ENCODE measurements around the gene TCF7L2. TPM values are rescaled to one million over a fixed set of nuclear protein-coding genes. Genes with fewer than 3 reads are reported as not detected.

The TCF7L2 gene
- total RNA-seq, 1 experiment from 2014 or later = 45.2 TPM

DNA sequence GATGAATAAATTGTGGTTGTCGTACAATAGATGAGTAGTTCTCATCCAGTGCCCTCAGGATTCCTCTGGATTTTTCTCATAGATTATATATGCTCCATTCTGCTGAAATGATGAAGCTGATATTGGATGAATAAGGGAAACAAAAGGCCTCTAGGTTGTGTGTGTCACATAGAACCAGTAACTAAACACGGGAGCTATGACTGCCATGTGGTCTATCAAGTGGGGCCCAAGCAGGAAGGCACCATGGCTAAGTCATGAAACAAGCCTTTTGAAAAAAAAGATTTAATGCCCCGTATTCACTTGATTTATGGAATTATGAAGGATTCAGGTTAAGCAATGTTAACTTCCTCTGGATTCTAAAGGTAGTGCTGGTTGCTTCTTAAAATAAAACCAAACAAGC is 225.1 kb downstream of the TCF7L2 start:
- intact Hi-C loops (cut with micrococcal nuclease; ENCODE audit: unreplicated experiment) (no loop called here), in situ Hi-C loops (cut with HindIII; ENCODE audit: low pct_unique_long_range_greater_than_20kb, low sequenced_read_pairs) (no loop called here)
- Histone ChIP-seq H3K4me1 (ENCODE audit: control insufficient read depth, insufficient read depth, low read length) (no peaks in the 10 kb centered on the region), H3K27me3 (ENCODE audit: control insufficient read depth, insufficient read depth, low read length) (no peaks in the 10 kb centered on the region), H3K4me3 (ENCODE audit: low read depth in 2 of 2, low read length in 2 of 2) (no peak overlapping the region), H3K9me3 (ENCODE audit: control insufficient read depth, insufficient read depth, low read depth, low read length) (no peaks in the 10 kb centered on the region), H3K27ac (ENCODE audit: low read length) (no peak overlapping the region), H3K36me3 (ENCODE audit: control insufficient read depth, insufficient read depth, low read length) (no peaks in the 10 kb centered on the region; the same call in 1 of the 2 replicates)
- ATAC-seq (no peak), DNase-seq (ENCODE audit: low read depth, low spot score) (no peak)
- no TSS peak for BruUV-seq (replicated peaks)
- CTCF ChIA-PET = interaction anchor here (0.6 to 0.7 kb wide), 3 partner anchors 19 to 190 kb away, joined by 3 read pairs; no protein-coding TSS in a partner anchor
- TF ChIP-seq SIN3A (IDR thresholded peaks at IDR 0.05; ENCODE audit: borderline replicate concordance, insufficient read depth, low read depth, low read length) = no peak
- TF ChIP-seq POLR2AphosphoS5 (IDR thresholded peaks at IDR 0.05; ENCODE audit: low read depth, low read length) = no peak
- TF ChIP-seq, protein P1, sequence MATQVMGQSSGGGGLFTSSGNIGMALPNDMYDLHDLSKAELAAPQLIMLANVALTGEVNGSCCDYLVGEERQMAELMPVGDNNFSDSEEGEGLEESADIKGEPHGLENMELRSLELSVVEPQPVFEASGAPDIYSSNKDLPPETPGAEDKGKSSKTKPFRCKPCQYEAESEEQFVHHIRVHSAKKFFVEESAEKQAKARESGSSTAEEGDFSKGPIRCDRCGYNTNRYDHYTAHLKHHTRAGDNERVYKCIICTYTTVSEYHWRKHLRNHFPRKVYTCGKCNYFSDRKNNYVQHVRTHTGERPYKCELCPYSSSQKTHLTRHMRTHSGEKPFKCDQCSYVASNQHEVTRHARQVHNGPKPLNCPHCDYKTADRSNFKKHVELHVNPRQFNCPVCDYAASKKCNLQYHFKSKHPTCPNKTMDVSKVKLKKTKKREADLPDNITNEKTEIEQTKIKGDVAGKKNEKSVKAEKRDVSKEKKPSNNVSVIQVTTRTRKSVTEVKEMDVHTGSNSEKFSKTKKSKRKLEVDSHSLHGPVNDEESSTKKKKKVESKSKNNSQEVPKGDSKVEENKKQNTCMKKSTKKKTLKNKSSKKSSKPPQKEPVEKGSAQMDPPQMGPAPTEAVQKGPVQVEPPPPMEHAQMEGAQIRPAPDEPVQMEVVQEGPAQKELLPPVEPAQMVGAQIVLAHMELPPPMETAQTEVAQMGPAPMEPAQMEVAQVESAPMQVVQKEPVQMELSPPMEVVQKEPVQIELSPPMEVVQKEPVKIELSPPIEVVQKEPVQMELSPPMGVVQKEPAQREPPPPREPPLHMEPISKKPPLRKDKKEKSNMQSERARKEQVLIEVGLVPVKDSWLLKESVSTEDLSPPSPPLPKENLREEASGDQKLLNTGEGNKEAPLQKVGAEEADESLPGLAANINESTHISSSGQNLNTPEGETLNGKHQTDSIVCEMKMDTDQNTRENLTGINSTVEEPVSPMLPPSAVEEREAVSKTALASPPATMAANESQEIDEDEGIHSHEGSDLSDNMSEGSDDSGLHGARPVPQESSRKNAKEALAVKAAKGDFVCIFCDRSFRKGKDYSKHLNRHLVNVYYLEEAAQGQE (IDR thresholded peaks at IDR 0.05; ENCODE audit: insufficient read depth in 1 of 2, low read depth in 2 of 2, low read length in 1 of 2) = no peak
- no peak for TF ChIP-seq TCF7L2 (IDR thresholded peaks at IDR 0.05; ENCODE audit: low read depth, low read length)
- TF ChIP-seq, protein P2, sequence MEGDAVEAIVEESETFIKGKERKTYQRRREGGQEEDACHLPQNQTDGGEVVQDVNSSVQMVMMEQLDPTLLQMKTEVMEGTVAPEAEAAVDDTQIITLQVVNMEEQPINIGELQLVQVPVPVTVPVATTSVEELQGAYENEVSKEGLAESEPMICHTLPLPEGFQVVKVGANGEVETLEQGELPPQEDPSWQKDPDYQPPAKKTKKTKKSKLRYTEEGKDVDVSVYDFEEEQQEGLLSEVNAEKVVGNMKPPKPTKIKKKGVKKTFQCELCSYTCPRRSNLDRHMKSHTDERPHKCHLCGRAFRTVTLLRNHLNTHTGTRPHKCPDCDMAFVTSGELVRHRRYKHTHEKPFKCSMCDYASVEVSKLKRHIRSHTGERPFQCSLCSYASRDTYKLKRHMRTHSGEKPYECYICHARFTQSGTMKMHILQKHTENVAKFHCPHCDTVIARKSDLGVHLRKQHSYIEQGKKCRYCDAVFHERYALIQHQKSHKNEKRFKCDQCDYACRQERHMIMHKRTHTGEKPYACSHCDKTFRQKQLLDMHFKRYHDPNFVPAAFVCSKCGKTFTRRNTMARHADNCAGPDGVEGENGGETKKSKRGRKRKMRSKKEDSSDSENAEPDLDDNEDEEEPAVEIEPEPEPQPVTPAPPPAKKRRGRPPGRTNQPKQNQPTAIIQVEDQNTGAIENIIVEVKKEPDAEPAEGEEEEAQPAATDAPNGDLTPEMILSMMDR (IDR thresholded peaks at IDR 0.05) = no peak
- POLR2A ChIA-PET = interaction anchor here (0.5 to 0.6 kb wide), 2 partner anchors 49 to 225 kb away, joined by 3 to 10 read pairs; partner anchors contain the start of gene TCF7L2

DNA sequence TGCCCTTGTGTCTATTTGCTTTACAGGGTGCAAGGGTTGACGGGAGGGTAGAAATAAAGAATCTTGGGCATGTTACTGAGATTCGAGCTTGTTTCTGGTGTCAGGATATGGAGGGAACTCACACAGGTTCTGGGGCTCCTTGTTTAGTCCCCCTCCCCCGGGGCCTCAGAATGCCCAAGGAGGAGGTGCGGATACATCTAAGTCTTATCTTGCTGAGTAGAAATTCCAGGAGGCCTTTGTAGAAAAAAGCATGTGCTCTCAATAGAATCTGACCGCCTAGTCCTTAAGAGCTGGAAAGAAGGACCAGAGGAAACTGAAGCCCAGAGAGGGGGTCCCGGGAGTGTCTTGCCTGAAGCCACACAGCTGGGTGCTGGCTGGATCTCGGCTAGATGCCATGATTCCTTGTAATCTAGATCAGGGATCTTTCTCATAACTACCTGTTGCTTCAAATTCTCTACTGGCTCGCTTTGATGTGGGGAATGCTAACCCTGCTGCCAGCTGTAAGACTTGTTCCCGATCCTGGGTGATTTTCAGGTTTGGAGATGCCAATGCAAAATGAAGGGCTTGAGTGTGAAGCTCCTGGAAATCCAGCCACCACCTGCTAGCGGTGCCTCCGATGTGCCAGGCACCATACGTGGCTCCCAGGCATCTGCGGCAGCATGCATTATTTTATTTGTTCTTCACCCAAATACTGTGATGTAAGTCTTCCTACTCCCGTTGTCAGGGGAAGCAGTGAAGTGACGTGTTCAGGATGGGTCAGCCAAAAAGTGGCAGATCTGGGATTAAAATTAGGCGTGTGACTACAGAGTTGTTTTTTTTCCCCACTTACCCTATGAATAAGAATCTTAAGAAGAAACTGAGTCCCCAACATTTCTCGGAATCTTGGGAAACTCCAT is 226.0 kb downstream of the TCF7L2 start:
- POLR2A ChIA-PET = interaction anchor here (0.5 to 0.6 kb wide), 2 partner anchors 50 to 226 kb away, joined by 3 to 10 read pairs; partner anchors contain the start of gene TCF7L2
- no TSS peak for BruUV-seq (replicated peaks)

More for the DNA sequence above, 226.0 kb downstream of the TCF7L2 start:
- intact Hi-C loops (cut with micrococcal nuclease; ENCODE audit: unreplicated experiment) = no loop called here
- TF ChIP-seq SIN3A (IDR thresholded peaks at IDR 0.05; ENCODE audit: borderline replicate concordance, insufficient read depth, low read depth, low read length) (no peak), POLR2AphosphoS5 (IDR thresholded peaks at IDR 0.05; ENCODE audit: low read depth, low read length) (no peak), TCF7L2 (IDR thresholded peaks at IDR 0.05; ENCODE audit: low read depth, low read length) (no peak)
- TF ChIP-seq, protein P1 (IDR thresholded peaks at IDR 0.05; ENCODE audit: insufficient read depth in 1 of 2, low read depth in 2 of 2, low read length in 1 of 2) = no peak
- TF ChIP-seq, protein P2 (IDR thresholded peaks at IDR 0.05) = no peak
- Histone ChIP-seq H3K4me3 (ENCODE audit: low read depth in 2 of 2, low read length in 2 of 2) (no peak overlapping the region), H3K36me3 (ENCODE audit: control insufficient read depth, insufficient read depth, low read length) (no peaks in the 10 kb centered on the region), H3K9me3 (ENCODE audit: control insufficient read depth, insufficient read depth, low read depth, low read length) (no peaks in the 10 kb centered on the region), H3K4me1 (ENCODE audit: control insufficient read depth, insufficient read depth, low read length) (no peaks in the 10 kb centered on the region), H3K27me3 (ENCODE audit: control insufficient read depth, insufficient read depth, low read length) (no peaks in the 10 kb centered on the region), H3K27ac (ENCODE audit: low read length) (no peak overlapping the region)
- in situ Hi-C loops (cut with HindIII; ENCODE audit: low pct_unique_long_range_greater_than_20kb, low sequenced_read_pairs) = no loop called here
- ATAC-seq = no peak
- no peak for DNase-seq (ENCODE audit: low read depth, low spot score)
- CTCF ChIA-PET = interaction anchor here (0.6 to 0.7 kb wide), 2 partner anchors 18 to 189 kb away, joined by 3 read pairs; no protein-coding TSS in a partner anchor
